Hypothalamus (tissue), 51 donors: ENCODE measurements around the gene INHBE.
"Not testable (repeated sequence)": the region's sequence is repeated elsewhere in the genome, so short reads cannot be mapped to it uniquely, and the experiment has no call there.

ENCODE experiments used
- DNase-seq, 51 donors: peaks; one replicate each; lab custom pipeline; 2025; lab: John Stamatoyannopoulos, UW

Gene INHBE

DNA sequence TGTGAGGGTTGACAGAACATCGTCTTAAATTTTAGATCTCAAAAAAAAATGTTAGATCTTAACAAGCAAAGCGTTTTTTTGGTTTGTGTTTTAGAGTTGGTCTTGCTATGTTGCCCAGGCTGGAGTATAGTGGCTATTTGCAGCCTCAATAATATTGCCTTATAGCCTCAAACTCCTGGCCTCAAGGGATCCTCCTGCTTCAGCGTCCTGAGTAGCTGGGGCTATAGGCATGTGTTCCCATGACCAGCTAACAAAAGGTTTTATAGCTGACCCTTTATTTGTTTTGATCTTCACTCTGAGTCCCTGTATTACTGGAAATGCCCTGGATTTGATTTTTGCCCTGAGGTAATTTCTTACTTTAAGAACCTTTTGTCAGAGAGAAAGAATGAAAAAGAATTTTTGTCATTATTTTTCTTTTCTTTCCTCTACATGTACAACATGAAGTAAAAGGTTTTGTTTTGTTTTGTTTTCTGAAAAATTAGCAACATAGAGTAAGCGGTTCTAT lies 15.3 kb upstream of the INHBE start:
- DNase-seq = no peak

- DNase-seq = not testable (repeated sequence)
These were observed 13.7 kb upstream of the INHBE start for GRCh38 chr12:57441393-57441792.

DNA sequence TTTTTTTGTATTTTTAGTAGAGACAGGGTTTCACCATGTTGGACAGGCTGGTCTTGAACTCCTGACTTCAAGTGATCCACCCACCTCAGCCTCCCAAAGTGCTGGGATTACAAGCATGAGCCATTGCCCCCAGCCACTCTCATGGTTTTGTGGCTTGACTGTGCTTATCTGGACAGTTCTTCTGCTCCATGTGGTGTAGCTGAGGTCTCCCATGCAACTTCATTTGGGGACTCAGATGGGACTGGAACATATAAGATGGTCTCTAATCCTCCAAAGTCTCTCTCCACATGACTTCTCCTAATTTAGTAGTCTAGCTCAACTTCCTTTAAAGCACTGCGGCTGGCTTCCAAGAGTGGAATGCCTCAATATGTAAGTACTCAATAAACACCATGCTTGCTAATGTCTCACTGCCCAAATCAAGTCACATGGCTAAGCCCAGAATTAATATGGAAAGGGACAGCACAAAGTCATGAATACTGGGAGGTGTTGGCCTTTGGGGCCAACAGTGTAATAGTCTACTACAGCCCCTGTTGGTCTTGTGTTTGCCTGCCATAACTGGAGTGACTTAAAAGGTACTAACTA lies 13.2 kb upstream of the INHBE start:
- DNase-seq = no peak

GRCh38 chr12:57444337-57444736 lies 10.8 kb upstream of the INHBE start:
- not testable (repeated sequence) for DNase-seq

- DNase-seq = no peak
These were observed 10.4 kb upstream of the INHBE start for GRCh38 chr12:57444744-57445143.

DNA sequence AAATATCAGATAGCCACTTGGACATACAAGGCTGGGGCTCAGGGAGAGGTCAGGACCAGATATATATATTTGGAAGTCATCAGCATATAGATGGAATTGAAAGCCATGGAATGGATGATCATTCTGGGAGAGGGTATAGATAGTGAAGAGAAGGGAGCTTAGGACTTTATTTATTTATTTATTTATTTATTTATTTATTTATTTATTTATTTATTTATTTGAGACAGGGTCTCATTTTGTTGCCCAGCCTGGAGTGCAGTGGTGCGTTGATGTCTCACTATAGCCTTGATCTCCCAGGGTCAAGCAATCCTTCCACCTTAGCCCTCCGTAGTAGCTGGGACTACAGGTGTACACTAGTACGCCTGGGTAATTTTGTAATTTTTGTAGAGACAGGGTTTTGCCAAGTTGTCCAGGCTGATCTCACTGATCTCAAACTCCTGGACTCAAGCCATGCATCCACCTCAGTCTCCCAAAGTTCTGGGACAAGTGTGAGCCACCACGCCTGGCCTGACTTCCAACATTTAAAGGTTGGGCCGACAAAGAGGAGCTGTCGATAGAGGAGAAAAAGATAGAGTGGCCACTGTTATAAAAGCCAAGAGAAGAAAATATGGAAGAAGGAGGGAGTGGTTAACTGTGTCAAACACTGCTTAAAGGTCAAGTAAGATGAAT lies 8.7 kb upstream of the INHBE start:
- no peak for DNase-seq

- no peak for DNase-seq
These were observed 6.4 kb upstream of the INHBE start for GRCh38 chr12:57448669-57449068.

DNA sequence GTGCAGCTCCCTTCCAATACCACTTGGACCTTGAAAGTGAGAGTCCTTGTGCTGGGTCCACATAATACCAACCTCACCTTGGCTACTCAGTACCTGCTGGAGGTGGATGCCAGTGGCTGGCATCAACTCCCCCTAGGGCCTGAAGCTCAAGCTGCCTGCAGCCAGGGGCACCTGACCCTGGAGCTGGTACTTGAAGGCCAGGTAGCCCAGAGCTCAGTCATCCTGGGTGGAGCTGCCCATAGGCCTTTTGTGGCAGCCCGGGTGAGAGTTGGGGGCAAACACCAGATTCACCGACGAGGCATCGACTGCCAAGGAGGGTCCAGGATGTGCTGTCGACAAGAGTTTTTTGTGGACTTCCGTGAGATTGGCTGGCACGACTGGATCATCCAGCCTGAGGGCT lies 5.7 kb upstream of the INHBE start:
- DNase-seq = no peak

- DNase-seq = no peak
These were observed 5.0 kb upstream of the INHBE start for GRCh38 chr12:57450057-57450456.

GRCh38 chr12:57451233-57451778 lies 3.8 kb upstream of the INHBE start:
- no peak for DNase-seq

- DNase-seq = peak in 3 of 51 donors; percentile 13 to 50 (median 14)
These were observed 2.7 kb upstream of the INHBE start for GRCh38 chr12:57452181-57452936.

DNA sequence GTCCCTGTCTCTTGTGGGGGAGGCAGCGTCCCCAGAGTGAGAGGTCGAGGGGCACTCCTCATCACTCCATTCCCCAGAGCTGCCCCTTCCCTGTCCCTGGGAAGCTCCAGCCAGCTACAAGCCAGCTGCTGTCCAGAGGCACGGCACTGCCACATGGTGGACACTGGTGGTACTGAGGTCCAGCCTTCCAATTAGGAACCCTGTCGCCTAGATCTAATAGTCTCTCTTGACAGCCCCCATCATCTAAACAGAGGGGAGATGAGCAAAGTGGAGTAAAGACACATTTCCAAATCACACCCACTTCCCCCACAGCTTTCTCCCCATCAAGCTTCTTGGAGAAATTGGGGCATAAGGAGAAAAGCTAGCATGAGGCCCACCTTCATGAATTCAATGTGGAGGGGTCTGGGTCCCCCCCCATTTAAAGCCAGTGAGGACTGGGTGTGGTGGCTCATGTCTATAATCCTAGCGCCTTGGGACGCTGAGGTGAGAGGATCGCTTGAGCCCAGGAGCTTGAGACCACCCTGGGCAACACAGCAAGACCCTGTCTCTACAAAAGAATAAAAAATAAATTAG lies 2.1 kb upstream of the INHBE start:
- peak in 46 of 51 donors; percentile 11 to 80 (median 59) for DNase-seq

DNA sequence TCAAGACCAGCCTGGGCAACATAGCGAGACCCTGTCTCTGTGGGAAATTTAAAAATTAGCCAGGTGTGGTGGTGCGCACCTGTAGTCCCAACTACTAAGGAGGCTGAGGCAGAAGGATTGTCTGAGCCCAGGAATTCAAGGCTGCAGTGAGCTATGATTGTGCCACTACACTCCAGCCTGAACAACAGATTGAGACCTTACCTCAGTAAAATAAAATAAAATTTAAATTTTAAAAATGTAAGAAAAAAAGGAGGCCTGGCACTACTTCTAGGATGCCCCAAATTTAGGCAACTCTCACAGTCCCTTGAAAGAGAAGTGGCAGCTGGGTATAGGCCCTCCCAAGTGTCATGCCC lies 918 bp upstream of the INHBE start:
- DNase-seq = no peak

DNA sequence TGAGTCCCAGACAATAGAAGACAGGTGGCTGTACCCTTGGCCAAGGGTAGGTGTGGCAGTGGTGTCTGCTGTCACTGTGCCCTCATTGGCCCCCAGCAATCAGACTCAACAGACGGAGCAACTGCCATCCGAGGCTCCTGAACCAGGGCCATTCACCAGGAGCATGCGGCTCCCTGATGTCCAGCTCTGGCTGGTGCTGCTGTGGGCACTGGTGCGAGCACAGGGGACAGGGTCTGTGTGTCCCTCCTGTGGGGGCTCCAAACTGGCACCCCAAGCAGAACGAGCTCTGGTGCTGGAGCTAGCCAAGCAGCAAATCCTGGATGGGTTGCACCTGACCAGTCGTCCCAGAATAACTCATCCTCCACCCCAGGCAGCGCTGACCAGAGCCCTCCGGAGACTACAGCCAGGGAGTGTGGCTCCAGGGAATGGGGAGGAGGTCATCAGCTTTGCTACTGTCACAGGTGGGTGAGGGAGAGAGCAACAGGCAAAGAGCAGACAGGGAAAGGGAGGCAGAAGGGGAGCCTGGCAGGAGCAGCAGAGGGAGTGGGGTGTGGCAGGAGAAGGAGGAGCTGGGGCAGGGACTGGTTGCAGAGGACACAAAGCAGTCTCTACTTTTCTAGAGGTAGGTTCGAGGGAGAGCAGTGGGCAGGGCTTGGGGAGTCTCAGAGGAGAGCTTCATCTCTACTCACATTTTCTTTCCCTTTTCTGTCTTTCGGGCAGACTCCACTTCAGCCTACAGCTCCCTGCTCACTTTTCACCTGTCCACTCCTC lies 452 bp downstream of the INHBE start:
- DNase-seq = no peak

DNA sequence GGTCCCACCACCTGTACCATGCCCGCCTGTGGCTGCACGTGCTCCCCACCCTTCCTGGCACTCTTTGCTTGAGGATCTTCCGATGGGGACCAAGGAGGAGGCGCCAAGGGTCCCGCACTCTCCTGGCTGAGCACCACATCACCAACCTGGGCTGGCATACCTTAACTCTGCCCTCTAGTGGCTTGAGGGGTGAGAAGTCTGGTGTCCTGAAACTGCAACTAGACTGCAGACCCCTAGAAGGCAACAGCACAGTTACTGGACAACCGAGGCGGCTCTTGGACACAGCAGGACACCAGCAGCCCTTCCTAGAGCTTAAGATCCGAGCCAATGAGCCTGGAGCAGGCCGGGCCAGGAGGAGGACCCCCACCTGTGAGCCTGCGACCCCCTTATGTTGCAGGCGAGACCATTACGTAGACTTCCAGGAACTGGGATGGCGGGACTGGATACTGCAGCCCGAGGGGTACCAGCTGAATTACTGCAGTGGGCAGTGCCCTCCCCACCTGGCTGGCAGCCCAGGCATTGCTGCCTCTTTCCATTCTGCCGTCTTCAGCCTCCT lies 1.1 kb downstream of the INHBE start:
- DNase-seq = peak in 2 of 51 donors; percentile 6 to 23

DNA sequence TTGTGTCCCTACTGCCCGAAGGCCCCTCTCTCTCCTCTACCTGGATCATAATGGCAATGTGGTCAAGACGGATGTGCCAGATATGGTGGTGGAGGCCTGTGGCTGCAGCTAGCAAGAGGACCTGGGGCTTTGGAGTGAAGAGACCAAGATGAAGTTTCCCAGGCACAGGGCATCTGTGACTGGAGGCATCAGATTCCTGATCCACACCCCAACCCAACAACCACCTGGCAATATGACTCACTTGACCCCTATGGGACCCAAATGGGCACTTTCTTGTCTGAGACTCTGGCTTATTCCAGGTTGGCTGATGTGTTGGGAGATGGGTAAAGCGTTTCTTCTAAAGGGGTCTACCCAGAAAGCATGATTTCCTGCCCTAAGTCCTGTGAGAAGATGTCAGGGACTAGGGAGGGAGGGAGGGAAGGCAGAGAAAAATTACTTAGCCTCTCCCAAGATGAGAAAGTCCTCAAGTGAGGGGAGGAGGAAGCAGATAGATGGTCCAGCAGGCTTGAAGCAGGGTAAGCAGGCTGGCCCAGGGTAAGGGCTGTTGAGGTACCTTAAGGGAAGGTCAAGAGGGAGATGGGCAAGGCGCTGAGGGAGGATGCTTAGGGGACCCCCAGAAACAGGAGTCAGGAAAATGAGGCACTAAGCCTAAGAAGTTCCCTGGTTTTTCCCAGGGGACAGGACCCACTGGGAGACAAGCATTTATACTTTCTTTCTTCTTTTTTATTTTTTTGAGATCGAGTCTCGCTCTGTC lies 1.8 kb downstream of the INHBE start:
- DNase-seq = no peak

- DNase-seq = no peak
These were observed 3.6 kb downstream of the INHBE start for GRCh38 chr12:57458665-57459054.

DNA sequence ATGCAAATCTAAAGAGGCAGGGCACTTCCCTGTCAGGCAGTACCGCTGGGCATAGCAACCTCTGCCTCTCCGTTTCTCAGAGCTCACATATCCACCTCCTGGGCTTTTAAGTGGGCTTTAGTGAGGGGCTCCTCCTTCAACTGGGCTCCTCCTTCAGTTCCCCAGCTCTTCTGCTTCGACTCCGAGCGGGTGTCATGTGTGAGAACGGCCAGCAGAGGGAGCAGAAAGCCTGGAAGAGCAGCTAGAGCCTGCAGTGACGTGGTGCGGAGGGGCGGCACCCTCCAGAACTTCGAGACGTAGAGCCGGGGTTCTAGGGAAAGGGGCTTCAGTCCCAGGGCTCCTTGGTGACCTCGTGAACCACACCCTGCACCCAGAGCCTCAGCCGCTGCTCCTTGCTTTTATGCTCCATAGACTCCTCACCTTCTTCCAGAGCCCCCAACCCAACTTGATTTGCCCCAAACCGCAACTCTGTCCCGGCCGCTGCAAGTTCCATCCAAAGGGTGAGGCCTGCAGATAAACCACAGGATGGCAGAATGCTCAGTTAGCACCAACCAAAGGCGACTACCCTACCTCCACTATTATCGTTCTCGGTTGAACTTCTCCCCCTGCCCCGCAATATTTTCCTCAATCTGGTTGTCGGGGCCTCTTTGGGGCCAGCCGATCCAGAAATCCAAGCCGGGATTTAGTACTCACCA lies 4.1 kb downstream of the INHBE start:
- DNase-seq = peak; percentile 53 to 92 (median 83)
